HEK293T (cell line): ENCODE data around the gene AQP12B.

Source experiments
- ARNT ChIP-seq: fragments of 450-650 bp; IDR thresholded peaks from 2 replicates; pipeline ENCODE4 v1.6.1; 2017; ENCODE audit warnings: mild to moderate bottlenecking
- BHLHE40 ChIP-seq: fragments of 450-650 bp; IDR thresholded peaks from 2 replicates; pipeline ENCODE4 v1.6.1; 2016; ENCODE audit warnings: mild to moderate bottlenecking, moderate library complexity, borderline replicate concordance
- CTBP1 ChIP-seq: fragments of 450-650 bp; IDR thresholded peaks from 2 replicates; pipeline ENCODE4 v1.6.1; 2016; ENCODE audit warnings: borderline replicate concordance
- ELF4 ChIP-seq: fragments of 450-650 bp; IDR thresholded peaks from 2 replicates; pipeline ENCODE4 v1.6.1; 2017; ENCODE audit warnings: antibody characterized with exemption
- FOXA1 ChIP-seq: fragments of 450-650 bp; IDR thresholded peaks from 2 replicates; pipeline ENCODE4 v1.6.1; 2016; ENCODE audit warnings: mild to moderate bottlenecking
- FOXK2 ChIP-seq: fragments of 450-650 bp; IDR thresholded peaks from 2 replicates; pipeline ENCODE4 v1.6.1; 2016; ENCODE audit warnings: mild to moderate bottlenecking
- FOXM1 ChIP-seq: fragments of 450-650 bp; IDR thresholded peaks from 2 replicates; pipeline ENCODE4 v1.6.1; 2017; ENCODE audit warnings: mild to moderate bottlenecking, borderline replicate concordance
- LEF1 ChIP-seq: fragments of 450-650 bp; IDR thresholded peaks from 2 replicates; pipeline ENCODE4 v1.6.1; 2017; ENCODE audit warnings: mild to moderate bottlenecking, borderline replicate concordance
- PKNOX1 ChIP-seq: fragments of 450-650 bp; IDR thresholded peaks from 2 replicates; pipeline ENCODE4 v1.6.1; 2016
- SUZ12 ChIP-seq: fragments of 450-650 bp; IDR thresholded peaks from 2 replicates; pipeline ENCODE4 v1.6.1; 2016; ENCODE audit warnings: mild to moderate bottlenecking
- ZNF384 ChIP-seq: fragments of 450-650 bp; IDR thresholded peaks from 2 replicates; pipeline ENCODE4 v1.6.1; 2016

- no peak for TF ChIP-seq SUZ12
- TF ChIP-seq FOXM1, result no peak
- no peak for TF ChIP-seq ARNT
- no peak for TF ChIP-seq BHLHE40
- TF ChIP-seq LEF1, result no peak
- no peak for TF ChIP-seq PKNOX1
- TF ChIP-seq CTBP1, result no peak
- TF ChIP-seq FOXK2, result no peak
- no peak for TF ChIP-seq ELF4
- no peak for TF ChIP-seq FOXA1
- TF ChIP-seq ZNF384, result no peak
These were observed 40.5 kb downstream of the AQP12B start for GRCh38 chr2:240642061-240642805.
